NB4 (cell line): ENCODE data around the gene MRPL39.

Source experiments
- DNase-seq: peaks from one replicate; pipeline ENCODE4 v3.0.0; 2010; ENCODE audit warnings: low read depth
- H3K4me3 ChIP-seq: one replicate; pipeline ENCODE4 v1.5.1; 2011; ENCODE audit warnings: mild to moderate bottlenecking, low read depth, low read length, moderate library complexity
- CTCF ChIP-seq: IDR thresholded peaks from one replicate; pipeline ENCODE4 v1.5.1; 2012; ENCODE audit warnings: low read depth, low read length
- MAX ChIP-seq: IDR thresholded peaks from 2 replicates; pipeline ENCODE4 v1.6.1; 2011; ENCODE audit warnings: low read depth, low read length
- MYC ChIP-seq: IDR thresholded peaks from 2 replicates; pipeline ENCODE4 v1.6.1; 2011; ENCODE audit warnings: low read depth, low read length
- POLR2A ChIP-seq: IDR thresholded peaks from 2 replicates; pipeline ENCODE4 v1.6.1; 2011; ENCODE audit warnings: mild to moderate bottlenecking; ENCODE audit not compliant: insufficient read length; ENCODE audit errors: extremely low read depth

The MRPL39 gene

GRCh38 chr21:25643486-25643885 is 36.2 kb upstream of the MRPL39 start:
- TF ChIP-seq MAX, result no peak
- no peak for TF ChIP-seq CTCF
- no peak for TF ChIP-seq POLR2A
- no peak for TF ChIP-seq MYC
- H3K4me3 ChIP-seq, result no peak overlapping the region
- no peak for DNase-seq

GRCh38 chr21:25640943-25641292 is 33.6 kb upstream of the MRPL39 start:
- no peak for DNase-seq
- no peak overlapping the region for H3K4me3 ChIP-seq
- TF ChIP-seq MAX (no peak), MYC (no peak)

- H3K4me3 ChIP-seq, result no peak overlapping the region
- TF ChIP-seq POLR2A, result no peak
- TF ChIP-seq CTCF, result no peak
- TF ChIP-seq MAX, result no peak
- TF ChIP-seq MYC, result no peak
- DNase-seq, result no peak
Measured at GRCh38 chr21:25640202-25640942, 33.1 kb upstream of the MRPL39 start.

- no peak for DNase-seq
- TF ChIP-seq MAX (no peak), MYC (no peak), CTCF (no peak), POLR2A (no peak)
- H3K4me3 ChIP-seq, result no peak overlapping the region
Measured at GRCh38 chr21:25639551-25640201, 32.4 kb upstream of the MRPL39 start.

GRCh38 chr21:25638660-25639550 is 31.6 kb upstream of the MRPL39 start, which contains the start of gene JAM2:
Gene JAM2 (plus strand): TSS chr21:25639258. CDS start chr21:25639822, 564 bp downstream.
- DNase-seq, result no peak
- no peak for TF ChIP-seq CTCF
- no peak for TF ChIP-seq POLR2A
- TF ChIP-seq MYC, result no peak
- TF ChIP-seq MAX, result no peak
- H3K4me3 ChIP-seq, result no peak within 1 kb of the TSS

GRCh38 chr21:25637851-25638659 is 30.8 kb upstream of the MRPL39 start:
- no peak for DNase-seq
- H3K4me3 ChIP-seq, result no peak overlapping the region

More at GRCh38 chr21:25637851-25638659, 30.8 kb upstream of the MRPL39 start:
- no peak for TF ChIP-seq MAX
- TF ChIP-seq CTCF, result no peak
- no peak for TF ChIP-seq POLR2A
- no peak for TF ChIP-seq MYC
